IMR-90 (cell line): ENCODE results near the gene LTBP1.

Experiments used
- CEBPB ChIP-seq: IDR thresholded peaks from 2 replicates; pipeline ENCODE4 v1.6.1; 2012; ENCODE audit warnings: low read depth, low read length, improper control_type of control experiment
- CHD1 ChIP-seq: IDR thresholded peaks from 2 replicates; pipeline ENCODE4 v1.6.1; 2012; ENCODE audit warnings: low read depth, low read length, improper control_type of control experiment
- CTCF ChIP-seq: conservative IDR thresholded peaks from 2 replicates; pipeline ENCODE4 v1.5.1; 2012; ENCODE audit warnings: mild to moderate bottlenecking, low read depth, low read length, improper control_type of control experiment
- MAFK ChIP-seq: IDR thresholded peaks from 2 replicates; pipeline ENCODE4 v1.6.1; 2012; ENCODE audit warnings: low read depth, low read length, improper control_type of control experiment
- MAZ ChIP-seq: IDR thresholded peaks from 2 replicates; pipeline ENCODE4 v1.6.1; 2012; ENCODE audit warnings: low read depth, mild to moderate bottlenecking, low read length, improper control_type of control experiment, moderate library complexity, borderline replicate concordance
- POLR2A ChIP-seq: IDR thresholded peaks from 2 replicates; pipeline ENCODE4 v1.6.1; 2012; ENCODE audit warnings: mild to moderate bottlenecking, low read depth, low read length
- RAD21 ChIP-seq: IDR thresholded peaks from 2 replicates; pipeline ENCODE4 v1.6.1; 2012; ENCODE audit warnings: low read length, improper control_type of control experiment
- RCOR1 ChIP-seq: IDR thresholded peaks from 2 replicates; pipeline ENCODE4 v1.6.1; 2012; ENCODE audit warnings: mild to moderate bottlenecking, low read length, improper control_type of control experiment; ENCODE audit not compliant: insufficient replicate concordance
- SMC3 ChIP-seq: fragments of 150-350 bp; IDR thresholded peaks from 2 replicates; pipeline ENCODE4 v1.6.1; 2016; ENCODE audit warnings: low read depth, mild to moderate bottlenecking, antibody characterized with exemption, low read length, moderate library complexity
- TF ChIP-seq, protein P1 (sequence below): fragments of 150-350 bp; IDR thresholded peaks from 2 replicates; pipeline ENCODE4 v1.6.1; 2016; ENCODE audit warnings: low read depth, mild to moderate bottlenecking, low read length, moderate library complexity, borderline replicate concordance

DNA sequence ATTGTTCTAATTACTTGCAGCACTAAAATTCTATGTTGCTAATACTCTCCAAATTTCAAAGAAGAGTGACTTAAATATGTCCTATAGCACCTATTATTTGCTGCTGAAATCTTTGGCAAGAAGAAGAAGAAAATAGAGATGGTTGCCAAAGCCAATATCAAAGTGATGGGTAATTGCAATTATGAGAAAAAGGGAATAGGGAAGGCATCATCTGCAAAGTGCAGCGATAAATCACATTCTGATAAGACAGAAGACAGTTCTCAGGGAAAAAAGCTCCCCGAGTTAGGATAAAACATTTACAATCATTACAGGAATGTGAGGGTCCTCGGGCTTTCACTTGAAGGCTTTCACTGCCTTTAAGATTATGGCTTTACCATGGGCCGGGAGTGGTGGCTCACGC, 457.6 kb downstream of the LTBP1 start:
- TF ChIP-seq CTCF, result no peak
- no peak for TF ChIP-seq RAD21
- TF ChIP-seq, protein P1, sequence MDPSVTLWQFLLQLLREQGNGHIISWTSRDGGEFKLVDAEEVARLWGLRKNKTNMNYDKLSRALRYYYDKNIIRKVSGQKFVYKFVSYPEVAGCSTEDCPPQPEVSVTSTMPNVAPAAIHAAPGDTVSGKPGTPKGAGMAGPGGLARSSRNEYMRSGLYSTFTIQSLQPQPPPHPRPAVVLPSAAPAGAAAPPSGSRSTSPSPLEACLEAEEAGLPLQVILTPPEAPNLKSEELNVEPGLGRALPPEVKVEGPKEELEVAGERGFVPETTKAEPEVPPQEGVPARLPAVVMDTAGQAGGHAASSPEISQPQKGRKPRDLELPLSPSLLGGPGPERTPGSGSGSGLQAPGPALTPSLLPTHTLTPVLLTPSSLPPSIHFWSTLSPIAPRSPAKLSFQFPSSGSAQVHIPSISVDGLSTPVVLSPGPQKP, result no peak
- no peak for TF ChIP-seq CHD1
- no peak for TF ChIP-seq POLR2A
- no peak for TF ChIP-seq CEBPB
- no peak for TF ChIP-seq MAZ
- no peak for TF ChIP-seq MAFK
- no peak for TF ChIP-seq SMC3
- TF ChIP-seq RCOR1, result no peak
